Measurements from ENCODE around the gene NUDT16L1.
"Not testable (repeated sequence)": the region's sequence is repeated elsewhere in the genome, so short reads cannot be mapped to it uniquely, and the experiment has no call there.

NUDT16L1 gene

GRCh38 chr16:4650443-4651074 lies 42.8 kb upstream of the NUDT16L1 start:
- not testable (repeated sequence) for H2BK5ac ChIP-seq (ENCODE audit: low read length); H3K36me3 ChIP-seq (ENCODE audit: control insufficient read depth, insufficient read depth, low read length)
- WGBS (ENCODE audit: extremely low coverage, insufficient coverage, low lambda C conversion rate) = no CpG with 5 or more reads among the region's 15 CpGs

GRCh38 chr16:4651827-4652226 lies 41.5 kb upstream of the NUDT16L1 start:
- no peak overlapping the region for H4K8ac ChIP-seq (ENCODE audit: low read depth, low read length)
- H3K79me2 ChIP-seq (ENCODE audit: control insufficient read depth, insufficient read depth, low read length) = no peaks in the 10 kb centered on the region
- WGBS (ENCODE audit: extremely low coverage, insufficient coverage, low lambda C conversion rate) = no CpG with 5 or more reads among the region's 13 CpGs
- no peak overlapping the region for H3K27ac ChIP-seq (ENCODE audit: low read depth, low read length)
- no peaks in the 10 kb centered on the region for H3K27me3 ChIP-seq (ENCODE audit: insufficient read depth, low read length, poor library complexity)
- no peak overlapping the region for H2BK120ac ChIP-seq (ENCODE audit: low read depth, low read length)
- no peak overlapping the region for H3K56ac ChIP-seq (ENCODE audit: low read length)
- no peak overlapping the region for H3K23ac ChIP-seq (ENCODE audit: low read length)
- no peak overlapping the region for H3K9ac ChIP-seq (ENCODE audit: low read length)
- H3K4ac ChIP-seq (ENCODE audit: low read depth, low read length) = no peak overlapping the region
- H2BK5ac ChIP-seq (ENCODE audit: low read length) = no peak overlapping the region
- peaks cover 2% of the 10 kb centered on the region for H3K79me1 ChIP-seq (ENCODE audit: low read length)
- H3K4me3 ChIP-seq (ENCODE audit: low read length) = no peak overlapping the region
- H3K4me1 ChIP-seq (ENCODE audit: control insufficient read depth, low read depth, low read length) = no peaks in the 10 kb centered on the region
- H3K18ac ChIP-seq (ENCODE audit: low read length) = no peak overlapping the region
- no peak overlapping the region for H2BK15ac ChIP-seq (replicated peaks; ENCODE audit: low read depth)
- H4K5ac ChIP-seq (ENCODE audit: low read length) = no peak overlapping the region
- H3K36me3 ChIP-seq (ENCODE audit: control insufficient read depth, insufficient read depth, low read length) = no peaks in the 10 kb centered on the region
- no peak overlapping the region for H3K4me2 ChIP-seq (ENCODE audit: low read length)
- DNase-seq = no peak
- no peak overlapping the region for H2AK5ac ChIP-seq (ENCODE audit: low read length)

More at GRCh38 chr16:4650443-4651074, 42.8 kb upstream of the NUDT16L1 start:
- not testable (repeated sequence) for H2BK15ac ChIP-seq (replicated peaks; ENCODE audit: low read depth); H3K4ac ChIP-seq (ENCODE audit: low read depth, low read length); H4K5ac ChIP-seq (ENCODE audit: low read length); H4K8ac ChIP-seq (ENCODE audit: low read depth, low read length); H3K9ac ChIP-seq (ENCODE audit: low read length); H3K18ac ChIP-seq (ENCODE audit: low read length); H3K27ac ChIP-seq (ENCODE audit: low read depth, low read length); H2BK120ac ChIP-seq (ENCODE audit: low read depth, low read length); H3K79me2 ChIP-seq (ENCODE audit: control insufficient read depth, insufficient read depth, low read length); H3K23ac ChIP-seq (ENCODE audit: low read length); H3K4me2 ChIP-seq (ENCODE audit: low read length); H3K79me1 ChIP-seq (ENCODE audit: low read length); H3K4me1 ChIP-seq (ENCODE audit: control insufficient read depth, low read depth, low read length); H3K56ac ChIP-seq (ENCODE audit: low read length); H3K27me3 ChIP-seq (ENCODE audit: insufficient read depth, low read length, poor library complexity); H3K4me3 ChIP-seq (ENCODE audit: low read length); H2AK5ac ChIP-seq (ENCODE audit: low read length)
- DNase-seq = peak; percentile 88

GRCh38 chr16:4652561-4652960 lies 40.8 kb upstream of the NUDT16L1 start:
- Histone ChIP-seq H2AK5ac (ENCODE audit: low read length) (no peak overlapping the region), H3K56ac (ENCODE audit: low read length) (no peak overlapping the region), H2BK15ac (replicated peaks; ENCODE audit: low read depth) (no peak overlapping the region), H3K36me3 (ENCODE audit: control insufficient read depth, insufficient read depth, low read length) (no peaks in the 10 kb centered on the region), H3K4ac (ENCODE audit: low read depth, low read length) (no peak overlapping the region), H4K5ac (ENCODE audit: low read length) (no peak overlapping the region), H2BK5ac (ENCODE audit: low read length) (no peak overlapping the region), H3K27me3 (ENCODE audit: insufficient read depth, low read length, poor library complexity) (no peaks in the 10 kb centered on the region), H3K9ac (ENCODE audit: low read length) (no peak overlapping the region), H3K79me2 (ENCODE audit: control insufficient read depth, insufficient read depth, low read length) (no peaks in the 10 kb centered on the region), H3K18ac (ENCODE audit: low read length) (no peak overlapping the region), H4K8ac (ENCODE audit: low read depth, low read length) (no peak overlapping the region), H3K79me1 (ENCODE audit: low read length) (peaks cover under 1% of the 10 kb centered on the region), H3K23ac (ENCODE audit: low read length) (no peak overlapping the region), H3K4me1 (ENCODE audit: control insufficient read depth, low read depth, low read length) (no peaks in the 10 kb centered on the region), H3K4me2 (ENCODE audit: low read length) (no peak overlapping the region), H3K27ac (ENCODE audit: low read depth, low read length) (no peak overlapping the region), H3K4me3 (ENCODE audit: low read length) (no peak overlapping the region), H2BK120ac (ENCODE audit: low read depth, low read length) (no peak overlapping the region)
- no CpG with 5 or more reads among the region's 25 CpGs for WGBS (ENCODE audit: extremely low coverage, insufficient coverage, low lambda C conversion rate)
- no peak for DNase-seq

- Histone ChIP-seq H2AK5ac (ENCODE audit: low read length) (no peak overlapping the region), H3K79me1 (ENCODE audit: low read length) (no peaks in the 10 kb centered on the region), H3K56ac (ENCODE audit: low read length) (no peak overlapping the region), H4K8ac (ENCODE audit: low read depth, low read length) (no peak overlapping the region), H3K27ac (ENCODE audit: low read depth, low read length) (no peak overlapping the region), H3K18ac (ENCODE audit: low read length) (no peak overlapping the region), H2BK5ac (ENCODE audit: low read length) (no peak overlapping the region), H3K36me3 (ENCODE audit: control insufficient read depth, insufficient read depth, low read length) (no peaks in the 10 kb centered on the region), H3K4me3 (ENCODE audit: low read length) (no peak overlapping the region), H3K4me2 (ENCODE audit: low read length) (no peak overlapping the region), H2BK15ac (replicated peaks; ENCODE audit: low read depth) (no peak overlapping the region), H3K4ac (ENCODE audit: low read depth, low read length) (no peak overlapping the region), H3K27me3 (ENCODE audit: insufficient read depth, low read length, poor library complexity) (no peaks in the 10 kb centered on the region), H3K4me1 (ENCODE audit: control insufficient read depth, low read depth, low read length) (no peaks in the 10 kb centered on the region), H3K9ac (ENCODE audit: low read length) (no peak overlapping the region), H4K5ac (ENCODE audit: low read length) (no peak overlapping the region), H2BK120ac (ENCODE audit: low read depth, low read length) (no peak overlapping the region), H3K79me2 (ENCODE audit: control insufficient read depth, insufficient read depth, low read length) (no peaks in the 10 kb centered on the region), H3K23ac (ENCODE audit: low read length) (no peak overlapping the region)
- DNase-seq = no peak
- WGBS (ENCODE audit: extremely low coverage, insufficient coverage, low lambda C conversion rate) = no CpG with 5 or more reads among the region's 16 CpGs
Observed at GRCh38 chr16:4654011-4654963, 39.1 kb upstream of the NUDT16L1 start.

- WGBS (ENCODE audit: extremely low coverage, insufficient coverage, low lambda C conversion rate) = no CpG with 5 or more reads among the region's 12 CpGs
- Histone ChIP-seq H2BK120ac (ENCODE audit: low read depth, low read length) (no peak overlapping the region), H2BK15ac (replicated peaks; ENCODE audit: low read depth) (no peak overlapping the region), H3K56ac (ENCODE audit: low read length) (no peak overlapping the region), H3K9ac (ENCODE audit: low read length) (no peak overlapping the region), H3K4me2 (ENCODE audit: low read length) (no peak overlapping the region), H4K8ac (ENCODE audit: low read depth, low read length) (no peak overlapping the region), H2AK5ac (ENCODE audit: low read length) (no peak overlapping the region), H3K4me3 (ENCODE audit: low read length) (no peak overlapping the region), H3K18ac (ENCODE audit: low read length) (no peak overlapping the region), H3K27me3 (ENCODE audit: insufficient read depth, low read length, poor library complexity) (no peaks in the 10 kb centered on the region), H2BK5ac (ENCODE audit: low read length) (no peak overlapping the region), H3K4ac (ENCODE audit: low read depth, low read length) (no peak overlapping the region), H4K5ac (ENCODE audit: low read length) (no peak overlapping the region), H3K36me3 (ENCODE audit: control insufficient read depth, insufficient read depth, low read length) (no peaks in the 10 kb centered on the region), H3K4me1 (ENCODE audit: control insufficient read depth, low read depth, low read length) (no peaks in the 10 kb centered on the region), H3K23ac (ENCODE audit: low read length) (no peak overlapping the region), H3K79me2 (ENCODE audit: control insufficient read depth, insufficient read depth, low read length) (no peaks in the 10 kb centered on the region), H3K79me1 (ENCODE audit: low read length) (no peaks in the 10 kb centered on the region), H3K27ac (ENCODE audit: low read depth, low read length) (no peak overlapping the region)
- DNase-seq = no peak
Observed at GRCh38 chr16:4654964-4655590, 38.3 kb upstream of the NUDT16L1 start.

All from mesendoderm (in vitro differentiated cells).